NCI-H2196 (cell line): ENCODE measurements around the gene PRDM16.

Experiments used
- DNase-seq: peaks from one replicate; lab custom pipeline; 2025; ENCODE audit not compliant: unreplicated experiment; lab: John Stamatoyannopoulos, UW

The PRDM16 gene

DNA sequence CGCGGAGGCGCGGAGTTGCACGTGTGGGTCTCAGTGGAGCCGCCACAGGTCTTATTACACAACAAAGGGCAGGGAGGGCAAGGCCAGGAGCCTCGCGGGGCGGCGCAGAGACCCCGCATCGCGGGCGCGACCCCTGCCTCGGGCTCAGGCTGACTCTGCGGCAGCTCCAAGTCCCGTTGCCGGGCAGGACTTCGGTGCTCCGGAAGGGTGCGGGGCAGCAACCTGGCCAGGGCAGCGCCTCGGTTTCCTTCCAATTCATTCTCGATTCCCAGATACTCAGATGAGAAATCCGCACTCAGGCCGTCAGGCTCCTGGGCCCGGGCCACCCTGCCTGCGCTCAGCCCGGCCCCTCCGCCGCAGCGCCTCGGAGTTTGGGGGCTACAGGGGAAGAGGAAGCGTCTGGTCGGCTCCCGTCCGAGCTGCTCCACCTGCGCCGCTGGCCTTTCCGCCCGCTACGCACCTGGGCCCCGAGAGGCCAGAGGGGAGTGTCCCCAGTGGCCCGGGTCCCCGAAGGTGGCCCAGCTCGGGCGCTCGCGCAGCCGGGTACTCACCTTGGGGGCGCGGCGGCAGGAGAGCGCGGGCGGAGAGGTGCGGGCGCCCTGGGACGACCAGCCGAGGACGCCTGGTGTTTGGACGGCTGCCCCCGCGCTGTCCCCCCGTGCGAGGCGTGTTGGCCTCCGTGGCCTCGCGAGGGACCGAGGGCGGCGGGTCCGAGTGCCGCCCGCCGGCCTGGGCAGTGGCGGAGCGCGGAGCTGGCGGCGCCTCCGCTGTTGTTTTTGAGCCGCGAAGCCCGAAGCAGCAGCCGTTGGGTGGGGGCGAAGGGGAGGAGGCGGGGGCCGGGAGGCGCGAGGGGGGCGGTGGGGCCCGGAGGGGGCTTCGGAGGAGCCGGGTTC lies 1.1 kb upstream of the PRDM16 start:
- no peak for DNase-seq

DNA sequence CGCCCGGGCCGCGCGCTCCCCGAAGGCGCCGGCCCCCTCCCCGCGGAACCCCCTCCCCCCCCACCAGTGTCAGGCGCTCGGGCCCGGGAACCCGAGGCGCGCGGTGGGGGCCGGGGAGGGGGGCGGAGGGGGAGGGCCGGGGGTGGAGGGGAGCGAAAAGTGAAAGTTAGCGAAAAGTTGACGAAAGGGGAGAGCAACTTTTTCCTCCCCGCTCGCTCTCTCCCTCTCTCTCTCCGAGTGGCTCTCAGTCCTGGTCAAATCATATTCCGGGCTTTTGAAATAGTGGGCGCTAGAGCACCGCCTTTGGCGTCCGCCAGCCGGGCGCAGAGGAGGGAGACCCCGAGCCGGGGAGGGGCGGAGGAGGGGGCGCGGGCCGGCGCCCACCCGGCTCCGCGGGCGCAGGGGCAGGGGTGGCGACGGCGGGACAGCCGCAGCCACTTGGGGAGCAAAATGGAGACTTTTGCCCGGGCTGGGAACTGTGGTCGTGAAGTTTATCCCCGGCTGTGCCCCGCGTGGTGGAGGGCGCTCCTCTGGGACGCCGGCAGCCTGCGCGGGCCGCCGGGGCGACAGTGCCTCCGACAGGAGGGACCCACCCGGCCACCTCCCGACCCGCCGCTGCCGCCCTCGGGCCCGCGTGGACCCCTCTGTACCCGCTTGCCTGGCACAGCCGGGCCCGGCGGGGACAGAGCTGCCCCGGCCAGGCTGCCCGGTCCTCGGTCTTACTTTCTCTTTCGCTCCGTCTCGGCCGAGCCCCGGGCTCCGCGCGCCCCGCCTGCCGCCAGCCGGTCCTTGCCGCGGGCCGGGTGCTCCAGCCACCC lies 697 bp downstream of the PRDM16 start:
- peak; percentile 52 for DNase-seq

DNA sequence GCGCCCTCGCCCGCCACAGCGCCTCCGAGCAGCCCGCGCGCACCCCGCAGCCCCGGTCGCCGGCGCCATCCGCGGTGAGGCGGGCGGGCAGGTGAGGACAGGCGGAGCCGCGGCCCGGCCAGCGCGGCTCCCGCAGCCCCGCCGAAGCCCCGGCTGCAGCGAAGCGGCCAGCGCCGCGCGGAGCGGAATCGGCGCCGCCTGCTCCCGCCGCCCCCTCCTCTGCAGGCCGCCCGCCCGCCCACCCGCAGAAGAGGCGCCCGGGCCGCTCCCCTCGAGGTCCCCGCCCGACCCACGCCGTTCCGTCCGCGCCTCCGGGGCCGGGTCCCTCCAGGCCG lies 1.3 kb downstream of the PRDM16 start:
- no peak for DNase-seq

DNA sequence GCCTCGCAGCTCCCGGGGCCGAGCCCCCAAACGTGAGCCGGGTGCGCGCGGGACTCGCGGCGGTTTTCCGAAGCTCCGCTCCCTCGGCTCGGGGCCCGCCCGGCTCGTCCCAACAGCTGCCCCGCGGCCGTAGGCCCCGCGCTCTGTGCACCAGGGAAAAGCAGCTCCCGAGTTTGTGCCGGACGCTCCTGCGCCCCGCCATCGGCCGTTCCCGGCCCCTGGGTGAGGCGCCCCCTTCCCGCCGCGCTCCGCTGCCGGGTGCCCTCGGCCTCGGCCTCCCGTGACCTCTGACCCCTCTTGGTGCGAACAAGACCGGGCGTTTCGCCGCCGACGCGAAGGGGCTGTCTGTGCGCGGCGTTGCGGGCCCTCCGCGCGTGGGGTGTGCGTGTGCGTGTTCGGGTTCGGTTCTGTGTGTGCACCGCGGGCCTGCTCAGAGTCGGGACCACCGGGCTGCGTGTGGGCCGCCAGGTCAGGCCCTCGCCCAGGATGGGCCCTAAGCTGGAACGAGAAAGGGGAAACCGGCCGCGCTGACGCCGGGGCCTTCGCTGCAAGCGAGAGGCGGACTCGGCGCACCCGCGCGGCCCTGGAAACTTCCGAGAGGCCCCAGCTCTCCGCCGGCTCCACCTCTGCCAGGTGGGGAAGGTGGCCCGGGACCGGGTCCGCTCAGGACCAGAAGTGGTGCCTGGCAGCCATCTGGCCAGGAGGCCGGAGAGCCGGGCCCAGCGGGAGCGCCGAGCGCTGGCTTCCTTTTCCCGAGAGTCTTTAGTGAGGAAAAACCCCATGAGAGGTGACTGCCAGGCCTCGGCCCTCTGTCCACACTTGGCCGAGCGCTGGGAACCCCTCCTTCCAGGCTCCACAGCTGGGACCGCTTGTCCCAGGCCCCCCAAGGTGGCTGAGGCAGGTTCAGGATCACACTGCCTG lies 1.9 kb downstream of the PRDM16 start:
- DNase-seq: no peak

DNA sequence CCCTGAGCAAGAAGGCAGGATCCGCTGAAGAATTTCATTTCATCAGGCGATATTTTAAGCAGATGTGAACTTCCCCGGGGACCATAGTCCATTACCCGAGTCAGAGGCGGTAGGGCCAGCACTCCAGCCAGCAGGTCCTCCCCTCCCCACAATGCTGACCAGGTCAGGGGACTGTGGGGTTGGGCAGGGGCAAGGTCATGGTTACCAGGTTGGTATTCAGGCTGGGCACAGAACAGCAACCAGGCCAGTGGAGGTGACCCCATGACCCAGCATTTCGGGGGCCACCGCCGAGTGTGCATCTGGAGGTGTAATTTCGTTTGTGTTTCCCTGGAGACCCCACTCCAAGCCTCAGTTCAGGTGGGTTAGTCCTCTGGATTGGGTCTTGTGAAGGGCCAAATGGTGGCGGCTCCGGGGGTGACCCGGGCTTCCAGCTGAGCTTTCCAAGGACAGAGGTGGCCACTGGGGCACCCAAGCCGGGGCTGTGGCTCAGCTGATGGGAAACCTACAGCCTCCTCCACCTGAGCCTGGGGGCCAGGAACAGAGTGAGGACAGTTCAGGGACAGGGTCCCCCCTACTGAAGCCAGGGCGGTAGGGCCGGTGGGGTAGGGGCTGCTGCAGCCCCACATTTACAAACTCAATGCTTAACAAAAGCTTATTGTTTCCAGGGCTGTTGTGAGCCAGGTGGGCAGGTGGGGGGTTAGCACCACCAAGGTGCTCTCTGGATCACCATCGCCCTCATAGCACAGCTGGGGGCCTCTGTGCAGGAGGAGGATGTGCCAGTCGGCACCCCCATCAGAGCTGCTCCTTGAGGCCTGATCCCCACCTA lies 2.8 kb downstream of the PRDM16 start:
- no peak for DNase-seq

DNA sequence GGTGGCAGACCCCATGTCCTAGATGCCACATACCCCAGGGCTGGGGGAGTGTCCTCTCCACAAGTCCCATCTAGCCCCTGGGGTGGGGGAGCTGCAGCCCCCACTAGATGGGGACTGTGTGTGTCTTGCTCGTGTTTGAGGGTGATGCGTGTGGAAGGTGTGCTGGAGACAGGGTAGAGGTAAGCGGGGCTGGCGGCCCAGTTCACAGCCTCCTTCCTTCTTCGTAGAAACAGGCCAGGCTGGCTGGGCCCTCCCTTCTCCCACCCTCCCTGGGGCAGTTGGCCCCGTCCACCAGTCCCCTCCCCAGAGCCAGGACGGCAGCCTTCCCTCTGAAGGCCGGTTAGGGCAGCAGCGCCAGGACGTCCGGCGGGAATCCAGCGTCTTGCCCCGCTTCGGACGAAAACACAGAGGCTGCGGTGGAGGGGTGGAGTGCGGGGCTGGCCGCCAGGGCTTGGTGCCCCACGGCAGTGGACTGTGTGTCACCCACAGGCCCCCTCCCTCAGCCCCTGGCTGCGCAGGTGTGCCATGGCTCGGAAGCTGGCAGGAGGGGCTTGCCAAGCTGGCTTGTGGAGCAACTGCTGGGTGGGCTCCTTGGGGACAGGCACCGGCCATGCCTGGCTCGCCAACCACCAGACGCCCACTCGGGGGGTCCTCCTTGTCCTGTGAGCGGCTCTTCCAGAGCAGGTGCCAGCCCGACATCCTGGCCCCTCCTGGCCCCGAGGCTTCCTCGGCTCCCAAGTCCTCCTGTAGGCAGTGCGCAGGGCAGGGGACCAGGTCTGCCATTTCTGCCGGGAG lies 3.6 kb downstream of the PRDM16 start:
- DNase-seq: no peak

DNA sequence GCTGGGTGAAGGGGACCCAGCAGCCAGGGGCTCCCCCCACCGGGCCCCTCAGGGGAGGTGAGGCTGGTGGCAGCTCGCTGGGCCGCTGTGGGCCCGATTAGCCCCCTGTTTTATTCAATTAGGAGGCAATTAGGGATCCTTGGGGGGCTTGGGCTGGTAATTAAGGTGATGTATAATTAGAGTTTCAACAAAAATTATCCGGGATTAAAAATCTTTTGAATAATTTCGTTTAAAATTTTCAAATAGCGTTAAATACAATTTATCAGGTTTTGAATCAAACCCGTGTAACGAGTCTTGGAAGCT lies 4.1 kb downstream of the PRDM16 start:
- no peak for DNase-seq

DNA sequence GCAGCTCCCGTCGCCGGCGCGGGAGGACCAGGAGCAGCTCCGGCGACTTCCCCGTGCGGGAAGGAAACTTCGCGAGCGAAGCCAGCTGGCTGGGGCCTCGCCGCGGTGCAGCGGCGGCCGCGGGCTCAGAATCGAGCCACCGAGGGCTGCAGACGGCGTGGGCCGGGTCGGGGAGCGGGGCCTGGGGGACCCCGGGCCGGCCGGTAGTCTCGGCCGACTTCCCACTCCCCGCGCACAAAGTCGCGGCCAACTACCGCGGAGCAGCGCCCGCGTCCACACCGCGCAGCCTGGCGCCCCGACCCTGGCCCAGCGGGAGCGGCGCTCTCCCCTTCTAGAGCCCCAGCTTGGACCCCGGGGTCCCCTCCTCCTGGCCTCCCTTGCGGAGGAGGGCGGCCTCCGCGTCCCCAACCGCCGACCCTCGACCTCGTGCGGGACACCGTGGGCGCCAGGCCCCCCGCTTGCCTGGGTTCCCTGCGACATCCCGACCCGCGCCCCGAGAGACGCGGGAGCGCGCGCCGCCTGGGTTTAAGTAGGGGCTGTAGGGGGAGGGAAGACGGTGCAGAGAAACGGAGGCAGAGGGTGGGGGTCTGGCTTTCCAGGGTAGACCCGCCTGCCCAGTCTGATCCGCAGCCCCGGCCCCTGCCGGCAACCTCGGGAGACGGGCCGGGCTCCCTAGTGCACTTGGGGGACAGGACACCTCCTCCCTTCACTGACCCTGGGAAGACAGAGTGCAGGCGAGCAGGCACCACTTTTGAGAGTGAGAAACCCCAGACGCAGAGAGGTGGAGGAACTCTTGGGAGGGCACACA lies 4.7 kb downstream of the PRDM16 start:
- DNase-seq: no peak

DNA sequence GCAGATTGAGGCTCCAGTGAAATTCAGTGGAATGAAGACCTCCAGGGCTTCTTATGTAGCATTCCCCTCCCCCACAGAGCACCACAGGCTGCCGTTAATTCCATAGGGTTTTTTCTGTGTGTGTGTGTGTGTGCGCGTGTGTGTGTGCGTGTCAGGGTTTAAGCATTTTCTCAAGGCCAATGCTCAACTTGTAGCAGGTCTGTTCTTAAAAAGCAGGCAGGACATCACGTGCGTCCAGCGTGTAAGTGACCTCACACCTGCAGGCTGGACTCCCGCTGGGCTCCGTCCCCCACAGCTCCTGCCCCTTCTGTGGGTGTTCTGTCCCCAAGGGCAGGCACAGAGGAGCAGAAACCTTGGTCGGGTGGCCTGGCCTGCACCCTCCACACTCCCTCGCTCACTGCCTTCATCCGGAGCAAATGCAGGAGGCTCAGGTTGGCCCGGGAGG lies 5.3 kb downstream of the PRDM16 start:
- no peak for DNase-seq

DNA sequence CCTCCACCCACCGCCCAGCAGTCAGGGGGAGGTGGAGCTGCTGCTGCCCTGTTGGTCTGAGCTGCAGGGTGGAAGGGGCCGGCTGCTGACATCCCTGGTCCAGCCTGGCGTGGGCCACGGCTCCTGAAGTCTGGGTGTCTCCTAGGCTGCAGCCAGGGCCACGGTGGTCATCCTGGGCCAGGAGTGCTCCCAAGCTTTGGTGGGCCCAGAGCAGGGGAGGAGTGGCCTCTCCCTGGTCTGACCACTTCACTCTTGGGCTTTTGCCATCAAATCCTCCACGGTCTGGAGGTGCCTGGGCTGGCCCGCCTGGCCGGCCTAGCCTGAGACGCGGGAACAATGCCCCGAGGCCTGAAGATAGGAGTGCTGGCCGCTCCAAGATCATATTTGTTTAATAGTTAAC lies 5.8 kb downstream of the PRDM16 start:
- no peak for DNase-seq

DNA sequence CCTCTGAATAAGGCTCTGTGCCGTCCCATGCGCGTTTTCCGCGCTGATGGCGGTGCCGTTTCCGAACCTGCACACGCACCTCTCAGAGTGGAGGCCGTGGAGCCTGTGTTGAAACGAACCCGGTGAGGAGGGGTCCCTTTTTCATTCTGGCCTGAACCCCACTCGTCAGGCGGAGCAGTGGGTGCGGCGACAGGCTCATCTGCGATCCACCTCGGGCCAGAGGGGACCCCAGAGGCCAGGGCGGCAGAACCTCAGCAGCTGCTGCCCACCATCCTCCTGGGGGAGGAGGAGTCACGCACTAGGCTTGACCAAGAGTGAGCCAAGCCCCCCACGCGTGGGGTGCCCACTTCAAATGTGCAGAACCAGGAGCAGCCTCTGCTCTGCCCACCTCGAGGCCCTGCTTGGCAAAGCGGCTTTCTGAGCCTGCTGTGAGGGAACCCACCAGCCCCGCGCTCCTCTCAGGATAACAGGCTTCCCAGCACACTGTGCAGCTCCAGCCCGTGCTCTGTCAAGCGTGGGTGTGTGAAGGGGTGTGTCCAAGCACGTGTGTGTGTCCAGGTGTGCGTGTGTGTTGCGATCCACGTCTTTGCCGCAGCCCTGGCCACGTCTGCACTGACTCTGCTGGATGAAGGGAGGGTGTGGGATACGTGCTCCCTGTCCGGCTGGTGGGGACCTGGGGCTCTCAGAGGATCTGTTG lies 6.8 kb downstream of the PRDM16 start:
- no peak for DNase-seq

DNA sequence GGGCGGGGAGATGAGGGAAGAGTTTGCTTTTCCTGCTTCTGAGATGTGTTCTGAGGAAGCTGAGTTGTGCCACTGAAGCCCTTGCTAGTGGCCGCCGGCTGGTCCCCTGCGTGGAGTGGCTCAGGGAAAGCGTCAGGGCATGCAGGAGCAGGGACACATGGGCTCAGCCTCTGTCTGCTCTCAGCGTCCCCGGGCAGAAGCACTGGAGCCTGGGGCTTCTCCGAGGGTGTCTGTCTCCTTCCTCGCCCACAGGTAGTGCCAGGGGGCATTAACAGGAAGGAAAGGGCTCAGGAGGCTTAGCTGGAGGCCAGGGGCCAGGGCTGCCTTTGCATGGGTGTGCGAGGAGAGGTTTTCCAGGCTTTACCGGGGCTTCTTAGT lies 7.3 kb downstream of the PRDM16 start:
- no peak for DNase-seq

DNA sequence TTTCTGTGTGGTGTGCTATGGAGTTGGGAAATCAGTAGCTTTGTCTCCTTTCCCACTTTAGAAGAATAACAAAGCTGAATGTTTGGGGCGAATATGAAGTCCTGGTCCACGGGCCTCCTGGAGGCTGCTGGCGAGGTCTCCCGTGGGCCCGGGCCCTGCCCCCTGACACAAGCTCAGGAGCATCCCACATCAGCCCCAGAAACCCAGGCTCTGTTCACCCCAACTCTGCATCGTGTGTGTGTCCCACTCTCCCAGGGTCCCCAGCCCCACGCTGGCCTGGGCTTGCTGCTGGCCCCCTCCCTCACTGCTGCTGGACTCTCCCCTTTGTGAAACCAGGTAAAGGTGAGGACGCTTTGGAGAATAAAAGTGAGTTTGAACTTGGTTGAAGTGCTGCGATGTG lies 8.1 kb downstream of the PRDM16 start:
- no peak for DNase-seq

DNA sequence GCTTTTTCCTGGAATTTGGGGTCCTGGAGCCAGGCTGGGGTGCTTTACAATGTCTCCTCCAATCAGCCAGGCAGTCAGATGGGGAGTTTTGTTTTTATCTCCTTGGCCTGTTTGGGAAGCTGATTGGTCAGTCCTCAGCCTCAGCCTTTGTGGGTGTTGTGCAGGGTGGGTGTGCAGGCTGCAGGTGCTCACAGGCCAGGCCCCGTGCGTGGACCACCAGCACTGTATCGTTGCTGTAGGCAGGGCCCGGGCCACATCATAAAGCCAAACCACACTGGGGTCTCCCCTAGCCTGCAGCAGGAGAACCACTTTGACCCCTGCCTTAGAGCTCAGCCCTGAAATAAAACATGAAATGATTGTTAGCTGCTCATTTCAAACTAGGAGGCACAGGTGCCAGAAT lies 8.6 kb downstream of the PRDM16 start:
- no peak for DNase-seq

DNA sequence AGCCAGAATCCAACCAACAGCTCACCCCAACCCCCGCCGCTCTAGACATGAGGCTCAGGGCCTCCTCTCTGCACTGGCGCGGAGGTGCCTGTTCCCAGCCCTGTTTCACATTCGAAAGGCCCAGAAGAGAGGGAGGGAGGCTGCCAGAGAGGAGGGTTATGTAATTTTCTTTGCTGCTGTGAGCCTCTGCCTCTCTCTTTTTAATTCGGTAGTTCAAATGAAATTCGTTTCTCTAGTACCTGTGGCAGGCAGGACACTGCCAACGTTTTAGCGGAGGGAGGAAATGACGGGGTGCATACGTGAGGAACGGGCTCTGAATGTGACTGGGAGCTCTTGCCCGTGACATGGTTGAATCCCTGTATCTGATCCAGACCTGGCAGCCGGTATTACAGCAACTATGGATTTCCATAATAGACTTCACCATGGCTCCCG lies 9.4 kb downstream of the PRDM16 start:
- DNase-seq: no peak

DNA sequence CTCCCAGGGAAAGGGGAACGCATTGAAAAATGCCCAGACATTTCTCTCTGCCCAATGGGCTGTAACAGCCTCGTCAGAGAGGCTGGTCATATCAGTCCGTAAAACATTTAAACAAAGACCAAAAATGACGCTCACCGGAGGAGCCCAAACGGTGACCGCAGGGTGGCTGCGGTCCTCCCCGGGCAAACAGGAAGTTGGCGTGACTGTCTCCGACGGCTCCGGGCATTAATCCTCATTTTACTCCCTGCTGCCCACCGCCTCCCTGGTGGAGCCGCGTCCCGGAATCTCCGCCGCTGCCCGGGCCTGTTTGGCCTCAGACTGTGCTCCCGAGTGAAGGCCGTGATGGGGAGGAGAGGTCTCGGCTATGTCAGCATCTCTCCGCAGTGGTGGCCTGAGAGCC lies 9.9 kb downstream of the PRDM16 start:
- DNase-seq: no peak

DNA sequence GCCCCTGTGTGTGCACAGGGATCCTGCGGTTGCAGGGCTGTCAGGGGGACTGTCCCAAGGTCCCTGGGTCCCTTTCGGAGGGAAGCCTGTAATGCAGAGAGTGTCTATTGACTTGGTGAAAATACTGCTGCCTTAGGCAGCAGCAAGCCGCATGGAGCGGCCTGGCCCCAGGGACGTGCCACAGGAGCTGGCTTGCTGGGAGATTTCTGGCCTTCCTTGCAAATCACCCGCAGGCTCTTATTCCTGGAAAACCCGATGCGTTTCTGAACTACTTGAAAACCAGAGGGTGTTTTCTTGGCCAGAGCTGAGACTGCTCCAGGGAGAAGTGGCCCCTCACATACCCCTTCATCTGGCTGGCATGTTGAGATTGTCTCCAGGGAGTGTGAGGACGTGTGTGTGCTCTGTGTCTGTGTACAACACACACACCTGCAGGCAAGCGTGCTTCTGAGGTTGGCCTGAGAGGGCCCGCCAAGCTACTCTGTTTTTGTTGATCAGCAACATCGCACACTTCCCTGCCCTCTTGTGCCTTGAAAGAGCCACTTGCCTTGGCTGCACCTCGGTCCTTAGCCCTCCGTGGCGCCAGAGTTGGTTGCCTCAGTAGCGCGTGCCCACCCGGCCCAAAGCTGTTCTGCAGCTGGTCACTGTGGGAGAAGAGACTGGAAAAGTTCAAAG lies 10.5 kb downstream of the PRDM16 start:
- no peak for DNase-seq
